HepG2 (cell line): Measurements from ENCODE around the gene PRDM15. TPM values are rescaled to one million over a fixed set of nuclear protein-coding genes. Genes with fewer than 3 reads are reported as not detected.

Experiments
- ATAC-seq: fragments of 200-7000 bp; cut with Tn5 transposase; 3 replicates; pipeline ENCODE4 v1.9.1; 2020; ENCODE audit warnings: mild to moderate bottlenecking, moderate library complexity
- BruUV-seq: library from RNA; stranded (reverse); fragments of 400-500 nt; replicated peaks from 2 replicates; lab custom pipeline; 2021; lab: Mats Ljungman, UMichigan
- CTCF ChIA-PET: fragments of 300-600 bp; formaldehyde crosslinking; extraction: SDS; loops from one replicate; lab custom pipeline; 2021; ENCODE audit warnings: low total read pairs, inconsistent platforms, low intra/inter-chr PET ratio; lab: Yijun Ruan, JAX
- POLR2A ChIA-PET: fragments of 350-600 bp; sonication (Branson Sonifier 250); formaldehyde crosslinking; loops from one replicate; lab custom pipeline; 2020; ENCODE audit warnings: antibody characterized with exemption, inconsistent platforms; lab: Yijun Ruan, JAX
- DNase-seq: peaks from one replicate; pipeline ENCODE4 v3.0.0-alpha.2; 2015; ENCODE audit warnings: low spot score
- FAIRE-seq: peaks from 3 replicates; lab custom pipeline; 2011; peaks lifted over from hg19 to GRCh38; lab: Jason Lieb, UNC
- H2AFZ ChIP-seq: one replicate; pipeline ENCODE4 v1.6.1; 2011; ENCODE audit warnings: low read length, inconsistent platforms
- H3K27ac ChIP-seq: fragments of 300-600 bp; 3 replicates; pipeline ENCODE4 v1.8.0; 2011; ENCODE audit warnings: mixed run types, mild to moderate bottlenecking, mixed read lengths, low read length, inconsistent platforms; ENCODE audit not compliant: insufficient read depth; ENCODE audit errors: extremely low read length
- H3K27me3 ChIP-seq, 2 experiments: fragments of 200-600 bp in 1 of 2; 2 replicates in 1 of 2; 3 replicates in 1 of 2; pipeline versions ENCODE4 v1.6.0 to v1.8.0; 2011; ENCODE audit warnings: low read length in 2 of 2, mild to moderate bottlenecking in 2 of 2, moderate library complexity in 2 of 2, inconsistent platforms in 1 of 2; ENCODE audit not compliant: insufficient read depth in 2 of 2, control insufficient read depth in 1 of 2
- H3K36me3 ChIP-seq, 2 experiments: fragments of 200-600 bp in 1 of 2; replicated peaks in 1 of 2; 2 replicates in 1 of 2; 3 replicates in 1 of 2; pipeline versions ENCODE4 v1.5.1 to v1.8.0; 2011; ENCODE audit warnings: low read length in 2 of 2, inconsistent platforms in 1 of 2; ENCODE audit not compliant: insufficient read depth in 2 of 2, control insufficient read depth in 1 of 2
- H3K4me1 ChIP-seq: 2 replicates; pipeline ENCODE4 v1.5.1; 2012; ENCODE audit warnings: low read length, inconsistent platforms; ENCODE audit not compliant: insufficient read depth
- H3K4me2 ChIP-seq: 2 replicates; pipeline ENCODE4 v1.6.0; 2011; ENCODE audit warnings: low read depth, low read length, inconsistent platforms
- H3K4me3 ChIP-seq, 3 experiments: fragments of 200-600 bp in 1 of 3; sonication (generic), shearing (Covaris generic) in 1 of 3; replicated peaks in 1 of 3; 2 replicates each; pipeline ENCODE4 v1.5.1; 2011 to 2016; ENCODE audit warnings: low read length in 3 of 3, inconsistent platforms in 2 of 3, low read depth in 2 of 3, mild to moderate bottlenecking in 2 of 3, control low read depth in 1 of 3, mixed read lengths in 1 of 3; ENCODE audit not compliant: insufficient read depth in 1 of 3
- H3K79me2 ChIP-seq: one replicate; pipeline ENCODE4 v1.6.1; 2011; ENCODE audit warnings: low read length, inconsistent platforms; ENCODE audit not compliant: insufficient read depth
- H3K9ac ChIP-seq: 2 replicates; pipeline ENCODE4 v1.6.0; 2011; ENCODE audit warnings: mild to moderate bottlenecking, low read depth, low read length, inconsistent platforms; ENCODE audit not compliant: insufficient read depth
- H3K9me3 ChIP-seq: 2 replicates; pipeline ENCODE4 v1.5.1; 2012; ENCODE audit warnings: mild to moderate bottlenecking, low read length
- H4K20me1 ChIP-seq: 2 replicates; pipeline ENCODE4 v1.6.0; 2011; ENCODE audit warnings: inconsistent platforms, mild to moderate bottlenecking, low read length, moderate library complexity; ENCODE audit not compliant: insufficient read depth
- AGO2 ChIP-seq: fragments of 200-400 bp; formaldehyde crosslinking; optimal IDR thresholded peaks from 2 replicates; pipeline ENCODE3; 2017; ENCODE audit warnings: mild to moderate bottlenecking, low read depth, low read length, moderate library complexity
- MAFF ChIP-seq: IDR thresholded peaks from 2 replicates; pipeline ENCODE4 v1.6.1; 2011; ENCODE audit warnings: low read depth, low read length, improper control_type of control experiment
- MAFK ChIP-seq, 2 experiments: IDR thresholded peaks in 1 of 2; conservative IDR thresholded peaks in 1 of 2; 2 replicates each; pipeline ENCODE4 v1.6.1; 2011; ENCODE audit warnings: improper control_type of control experiment in 2 of 2, low read length in 2 of 2
- MYNN ChIP-seq: sonication (generic); formaldehyde crosslinking; IDR thresholded peaks from 2 replicates; pipeline ENCODE4 v1.4.0; 2020; ENCODE audit warnings: mild to moderate bottlenecking, low read depth, missing genetic modification reagents
- TIGD3 ChIP-seq: sonication (generic); formaldehyde crosslinking; IDR thresholded peaks from 2 replicates; pipeline ENCODE4 v1.5.1; 2020; ENCODE audit warnings: mild to moderate bottlenecking, missing genetic modification reagents, borderline replicate concordance
- ZFP1 ChIP-seq: IDR thresholded peaks from 2 replicates; pipeline ENCODE4 v1.6.1; 2016
- ZKSCAN8 ChIP-seq: IDR thresholded peaks from 2 replicates; pipeline ENCODE4 v1.6.1; 2016; ENCODE audit warnings: borderline replicate concordance, missing genetic modification reagents, missing compliant biosample characterization
- ZNF281 ChIP-seq: sonication (generic); formaldehyde crosslinking; IDR thresholded peaks from 2 replicates; pipeline ENCODE4 v1.4.0; 2020; ENCODE audit warnings: missing genetic modification reagents, borderline replicate concordance
- ZNF644 ChIP-seq: IDR thresholded peaks from 2 replicates; pipeline ENCODE4 v1.6.1; 2016; ENCODE audit warnings: low read depth
- ZNF790 ChIP-seq: sonication (generic); formaldehyde crosslinking; IDR thresholded peaks from 2 replicates; pipeline ENCODE4 v1.8.0; 2022; ENCODE audit warnings: missing genetic modification reagents, mild to moderate bottlenecking, borderline replicate concordance
- WGBS: methylation state at CpG from one replicate; pipeline ENCODE4 v1.1.6; 2017; ENCODE audit warnings: low lambda C conversion rate; 5-methylcytosine and 5-hydroxymethylcytosine counted together
- in situ Hi-C: cut with HindIII; loops from 2 replicates; pipeline ENCODE4 v1.10.0; 2017; ENCODE audit warnings: low pct_unique_long_range_greater_than_20kb; ENCODE audit not compliant: extremely low pct_ligation_motif_present
- intact Hi-C: fragments of 100-400 bp; cut with micrococcal nuclease; formaldehyde crosslinking; loops from one replicate; pipeline ENCODE4 v1.10.0; 2022; ENCODE audit not compliant: unreplicated experiment
- polyA plus RNA-seq, 8 experiments: library from polyadenylated mRNA; depleted of rRNA in 3 of 8; stranded (reverse) in 7 of 8; unstranded in 1 of 8; fragments of >200 nt; fragmentation: Illumina TruSeq in 4 of 8; extraction: Trizol in 4 of 8; gene quantifications; 2 replicates each; pipeline versions ENCODE4 v1.2.1 to v1.2.3, GENCODE V29; 2011 to 2016; ENCODE audit warnings: low read depth in 4 of 8, missing spikeins in 1 of 8, mixed read lengths in 1 of 8; ENCODE audit not compliant: insufficient read depth in 1 of 8
- total RNA-seq, 5 experiments: library from RNA; depleted of rRNA; stranded (reverse); fragments of >200 nt; fragmentation: Illumina TruSeq; extraction: Trizol; gene quantifications; 2 replicates each; pipeline ENCODE4 v1.2.3, GENCODE V29; 2016; ENCODE audit warnings: low read depth in 1 of 5
- TF ChIP-seq, protein P1 (sequence below): sonication (generic); formaldehyde crosslinking; IDR thresholded peaks from 2 replicates; pipeline ENCODE4 v1.5.0; 2020; ENCODE audit warnings: missing genetic modification reagents

PRDM15 gene
- total and polyA plus RNA-seq, 2 of the 13 experiments (the other 11 are each of a cell fraction or from before 2014, with no cell fraction given): 4.0 to 6.9 TPM

DNA sequence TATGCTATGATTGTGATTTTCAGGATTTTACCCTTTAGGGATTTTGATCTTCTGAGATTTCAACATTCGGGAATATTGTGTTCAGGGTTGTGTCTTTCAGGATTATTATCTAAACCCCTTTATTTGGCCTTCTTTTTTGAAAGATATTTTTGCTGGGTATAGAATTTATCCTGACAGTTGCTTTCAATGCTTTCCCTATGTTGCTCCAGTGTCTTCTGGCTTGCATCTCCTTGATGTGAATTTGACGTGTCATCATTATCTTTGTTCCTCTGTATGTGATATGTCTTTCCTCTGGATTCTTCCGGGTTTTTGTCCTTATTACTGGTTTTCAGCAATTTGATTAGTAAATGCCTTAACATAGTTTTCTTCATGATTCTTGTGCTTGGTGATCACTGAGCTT, 86.4 kb downstream of the PRDM15 start:
- WGBS: 63% methylated on average over 3 of the region's 3 CpGs
- Histone ChIP-seq H3K4me3 (no peak overlapping the region), H4K20me1 (no peaks in the 10 kb centered on the region), H3K27ac (no peak overlapping the region), H3K79me2 (no peaks in the 10 kb centered on the region), H3K36me3 (no peaks in the 10 kb centered on the region), H3K27me3 (no peaks in the 10 kb centered on the region)
- ATAC-seq (no peak), FAIRE-seq (no peak)
- POLR2A ChIA-PET: no interaction called here
- TF ChIP-seq ZKSCAN8 (CRISPR knock-in tag) (no peak), MYNN (CRISPR knock-in tag) (no peak), ZNF644 (CRISPR knock-in tag) (no peak), ZFP1 (CRISPR knock-in tag) (peak; percentile 93; the same call in 1 of the 2 replicates), MAFK (conservative IDR thresholded peaks at IDR 0.05 in 1 of 2, IDR thresholded peaks at IDR 0.05 in 1 of 2; ENCODE audit: low read length in 2 of 2) (peak; percentile 83 to 85), MAFF (peak; percentile 80)
- TF ChIP-seq, all 625 proteins: peak for 3
- in situ Hi-C loops: no loop called here
- H3K9ac ChIP-seq: no peak overlapping the region
- CTCF ChIA-PET: no interaction called here
- intact Hi-C loops: no loop called here
- no TSS peak for BruUV-seq
- H3K4me2 ChIP-seq: no peak overlapping the region
- peaks cover 11% of the 10 kb centered on the region for H3K9me3 ChIP-seq
- no peak overlapping the region for H2AFZ ChIP-seq
- no peaks in the 10 kb centered on the region for H3K4me1 ChIP-seq
- DNase-seq: no peak

GRCh38 chr21:41786509-41786987, 92.6 kb downstream of the PRDM15 start:
- BruUV-seq: no TSS peak
- peaks cover 39% of the 10 kb centered on the region for H3K4me1 ChIP-seq
- no peaks in the 10 kb centered on the region for H3K79me2 ChIP-seq
- H3K9me3 ChIP-seq: no peaks in the 10 kb centered on the region
- no peak overlapping the region for H2AFZ ChIP-seq
- H4K20me1 ChIP-seq: no peaks in the 10 kb centered on the region
- POLR2A ChIA-PET: no interaction called here
- H3K27ac ChIP-seq: no peak overlapping the region
- H3K9ac ChIP-seq: no peak overlapping the region
- WGBS: 9% methylated on average over 13 of the region's 13 CpGs
- in situ Hi-C loops (no loop called here), intact Hi-C loops (no loop called here)
- peak; percentile 64 for ATAC-seq
- DNase-seq: no peak
- peak overlapping the region in 1 of 3 experiments; percentile 28; a peak in 1 of 6 replicates for H3K4me3 ChIP-seq
- no peaks in the 10 kb centered on the region for H3K36me3 ChIP-seq
- FAIRE-seq: no peak
- CTCF ChIA-PET: no interaction called here
- H3K4me2 ChIP-seq: peak overlapping the region; percentile 58; the same call in 1 of the 2 replicates
- H3K27me3 ChIP-seq: peaks cover 1 to 3% of the 10 kb centered on the region in 2 experiments; a peak in 3 of 5 replicates
- TF ChIP-seq, protein P1, sequence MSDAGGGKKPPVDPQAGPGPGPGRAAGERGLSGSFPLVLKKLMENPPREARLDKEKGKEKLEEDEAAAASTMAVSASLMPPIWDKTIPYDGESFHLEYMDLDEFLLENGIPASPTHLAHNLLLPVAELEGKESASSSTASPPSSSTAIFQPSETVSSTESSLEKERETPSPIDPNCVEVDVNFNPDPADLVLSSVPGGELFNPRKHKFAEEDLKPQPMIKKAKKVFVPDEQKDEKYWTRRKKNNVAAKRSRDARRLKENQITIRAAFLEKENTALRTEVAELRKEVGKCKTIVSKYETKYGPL (CRISPR knock-in tag): no peak
- peak; percentile 55; the same call in 1 of the 2 replicates for TF ChIP-seq ZNF281 (CRISPR knock-in tag)
- TF ChIP-seq ZNF790 (CRISPR knock-in tag): no peak
- no peak for TF ChIP-seq TIGD3 (CRISPR knock-in tag)
- TF ChIP-seq AGO2: no peak
